Kidney epithelial cell (primary cell): ENCODE results near the gene IL10. TPM values are rescaled to one million over a fixed set of nuclear protein-coding genes. Genes with fewer than 3 reads are reported as not detected.

Experiments
- DNase-seq: peaks from one replicate; pipeline ENCODE4 v3.0.0-alpha.2; 2010; ENCODE audit warnings: low read depth
- H3K27me3 ChIP-seq: 2 replicates; pipeline ENCODE4 v1.6.0; 2011; ENCODE audit warnings: low read length; ENCODE audit not compliant: control insufficient read depth, insufficient read depth
- H3K36me3 ChIP-seq: 2 replicates; pipeline ENCODE4 v1.5.1; 2011; ENCODE audit warnings: low read length; ENCODE audit not compliant: control insufficient read depth, insufficient read depth
- H3K4me3 ChIP-seq: 2 replicates; pipeline ENCODE4 v1.5.1; 2011; ENCODE audit warnings: low read depth, mild to moderate bottlenecking, control low read depth, low read length
- CTCF ChIP-seq: IDR thresholded peaks from 2 replicates; pipeline ENCODE4 v1.5.1; 2011; ENCODE audit warnings: mild to moderate bottlenecking, moderate library complexity, low read length, control low read depth, inconsistent platforms; ENCODE audit not compliant: insufficient read depth, poor library complexity, severe bottlenecking
- total RNA-seq: library from RNA; depleted of rRNA; stranded (reverse); fragments of >200 nt; gene quantifications from 2 replicates; pipeline ENCODE4 v1.2.3, GENCODE V29; 2015

The IL10 gene
- total RNA-seq, 1 donor from 2014 or later: not detected

DNA sequence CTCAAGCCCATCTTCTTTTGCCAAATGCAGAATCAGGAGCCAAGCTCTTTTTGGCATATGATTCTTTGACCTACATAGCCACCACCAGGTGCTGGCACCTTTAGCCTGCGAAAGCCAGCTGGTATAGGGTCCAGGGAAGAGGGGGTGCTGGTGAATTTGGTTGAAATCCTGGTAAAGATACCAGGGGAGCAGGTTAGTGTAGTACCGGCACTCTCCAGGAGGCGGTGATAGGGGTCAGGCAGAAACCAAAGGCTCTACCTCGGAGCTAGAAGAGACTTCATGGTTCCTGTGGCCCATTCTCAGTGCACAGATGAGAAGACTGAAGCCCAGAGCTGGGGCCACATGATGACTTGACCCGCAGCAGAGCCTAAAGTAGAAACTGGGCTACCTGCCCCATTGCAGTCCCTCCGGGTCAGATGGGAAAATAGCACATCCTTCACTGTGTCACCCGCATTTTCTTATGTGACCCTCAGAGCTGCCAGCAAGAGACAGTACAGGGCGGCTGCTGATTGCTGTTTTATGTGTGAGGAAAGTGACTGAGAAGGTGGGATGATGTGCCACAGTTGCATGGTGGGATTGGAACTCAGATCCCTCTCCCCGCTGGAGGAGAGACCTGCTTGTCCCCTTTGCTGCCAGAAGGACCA is 37.7 kb downstream of the IL10 start:
- H3K36me3 ChIP-seq: no peaks in the 10 kb centered on the region
- no peak for DNase-seq

DNA sequence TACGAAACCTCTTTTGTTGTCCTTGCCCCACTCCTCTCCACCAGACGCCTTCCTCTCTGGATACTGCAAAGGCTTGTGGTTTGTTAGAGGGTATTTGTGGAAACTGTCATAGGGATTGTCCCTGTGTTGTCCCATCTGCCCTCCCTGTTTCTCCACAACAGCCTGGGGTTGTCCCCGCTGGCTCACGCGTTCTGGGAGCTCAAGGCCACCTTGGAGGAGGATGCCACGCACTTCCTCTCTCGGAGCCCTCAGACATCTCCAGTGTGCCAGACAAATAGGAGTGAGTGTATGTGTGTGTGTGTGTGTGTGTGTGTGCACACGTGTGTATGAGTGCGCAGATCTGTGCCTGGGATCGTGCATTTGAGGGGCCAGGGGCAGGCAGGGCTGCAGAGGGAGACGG is 39.3 kb downstream of the IL10 start:
- H3K27me3 ChIP-seq: no peaks in the 10 kb centered on the region
- TF ChIP-seq CTCF: no peak
- no peak overlapping the region for H3K4me3 ChIP-seq
- no peak for DNase-seq
- peaks cover 1% of the 10 kb centered on the region for H3K36me3 ChIP-seq

More for the DNA sequence above, 37.7 kb downstream of the IL10 start:
- peak; percentile 91 for TF ChIP-seq CTCF
- Histone ChIP-seq H3K4me3 (no peak overlapping the region), H3K27me3 (no peaks in the 10 kb centered on the region)

DNA sequence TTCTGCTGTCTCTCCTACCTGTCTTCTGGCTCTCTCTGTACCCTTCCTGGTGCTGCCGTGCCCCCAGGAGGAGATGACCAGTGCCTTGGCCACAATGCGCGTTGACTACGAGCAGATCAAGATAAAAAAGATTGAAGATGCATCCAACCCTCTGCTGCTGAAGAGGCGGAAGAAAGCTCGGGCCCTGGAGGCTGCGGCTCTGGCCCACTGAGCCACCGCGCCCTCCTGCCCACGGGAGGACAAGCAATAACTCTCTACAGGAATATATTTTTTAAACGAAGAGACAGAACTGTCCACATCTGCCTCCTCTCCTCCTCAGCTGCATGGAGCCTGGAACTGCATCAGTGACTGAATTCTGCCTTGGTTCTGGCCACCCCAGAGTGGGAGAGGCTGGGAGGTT is 39.8 kb downstream of the IL10 start:
- no peak overlapping the region for H3K4me3 ChIP-seq
- peaks cover 1% of the 10 kb centered on the region for H3K36me3 ChIP-seq
- TF ChIP-seq CTCF: no peak
- no peaks in the 10 kb centered on the region for H3K27me3 ChIP-seq
- no peak for DNase-seq

DNA sequence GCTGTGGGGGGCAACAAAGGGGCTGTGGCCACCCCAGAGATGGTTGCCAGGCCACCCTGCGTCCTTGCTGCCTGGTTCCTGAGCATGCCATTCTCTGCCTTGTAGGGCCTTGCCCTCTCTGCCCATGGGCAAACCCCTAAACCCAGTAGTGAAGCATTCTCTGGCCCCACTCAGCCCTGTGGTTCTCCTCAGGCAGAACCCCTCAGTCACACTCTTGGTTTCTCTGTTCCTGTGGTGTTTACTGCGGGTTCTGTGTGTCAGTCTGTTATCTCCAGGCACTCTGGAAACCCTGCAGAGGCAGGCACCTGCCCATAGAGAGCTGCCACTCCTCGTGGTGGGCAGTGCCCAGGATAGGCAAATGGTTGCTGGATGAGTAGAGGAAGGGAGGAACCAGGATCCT is 42.8 kb downstream of the IL10 start:
- Histone ChIP-seq H3K4me3 (no peak overlapping the region), H3K36me3 (peaks cover 1% of the 10 kb centered on the region), H3K27me3 (no peaks in the 10 kb centered on the region)
- no peak for DNase-seq
- no peak for TF ChIP-seq CTCF

DNA sequence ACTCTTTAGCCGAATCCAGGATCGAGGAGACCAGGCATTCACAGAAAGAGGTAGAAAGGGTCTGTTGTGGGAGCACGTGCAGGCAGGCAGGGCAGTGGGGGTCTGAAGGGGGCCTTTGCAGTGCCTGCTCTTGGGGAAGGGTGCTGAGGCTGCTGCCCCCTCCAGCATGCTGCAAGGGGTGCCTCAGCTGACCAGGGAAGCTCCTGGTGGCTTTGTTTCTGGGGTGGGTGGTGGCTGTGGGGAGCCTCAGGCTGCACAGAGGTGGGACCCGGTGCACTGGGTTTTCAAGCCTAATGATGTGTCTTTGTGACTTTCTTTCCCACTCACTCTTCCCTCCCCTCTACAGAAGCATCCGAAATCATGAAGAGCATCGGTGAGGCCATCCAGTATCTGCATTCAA is 43.2 kb downstream of the IL10 start:
- Histone ChIP-seq H3K27me3 (no peaks in the 10 kb centered on the region), H3K36me3 (peaks cover 1% of the 10 kb centered on the region), H3K4me3 (no peak overlapping the region)
- TF ChIP-seq CTCF: no peak
- no peak for DNase-seq

DNA sequence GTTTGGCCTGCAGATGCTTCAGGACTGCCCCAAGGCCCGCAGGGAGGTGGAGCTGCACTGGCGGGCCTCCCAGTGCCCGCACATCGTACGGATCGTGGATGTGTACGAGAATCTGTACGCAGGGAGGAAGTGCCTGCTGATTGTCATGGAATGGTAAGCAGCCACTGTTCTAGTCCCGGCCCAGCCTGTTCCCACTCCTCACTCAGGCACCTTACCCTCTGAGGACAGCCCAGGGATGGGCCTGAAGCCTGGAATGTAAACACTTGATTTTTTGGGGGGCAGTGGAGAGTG is 43.7 kb downstream of the IL10 start:
- Histone ChIP-seq H3K4me3 (no peak overlapping the region), H3K27me3 (no peaks in the 10 kb centered on the region), H3K36me3 (peaks cover 1% of the 10 kb centered on the region)
- DNase-seq: no peak
- TF ChIP-seq CTCF: no peak
